ENCODE data around the gene COASY.

COASY gene

DNA sequence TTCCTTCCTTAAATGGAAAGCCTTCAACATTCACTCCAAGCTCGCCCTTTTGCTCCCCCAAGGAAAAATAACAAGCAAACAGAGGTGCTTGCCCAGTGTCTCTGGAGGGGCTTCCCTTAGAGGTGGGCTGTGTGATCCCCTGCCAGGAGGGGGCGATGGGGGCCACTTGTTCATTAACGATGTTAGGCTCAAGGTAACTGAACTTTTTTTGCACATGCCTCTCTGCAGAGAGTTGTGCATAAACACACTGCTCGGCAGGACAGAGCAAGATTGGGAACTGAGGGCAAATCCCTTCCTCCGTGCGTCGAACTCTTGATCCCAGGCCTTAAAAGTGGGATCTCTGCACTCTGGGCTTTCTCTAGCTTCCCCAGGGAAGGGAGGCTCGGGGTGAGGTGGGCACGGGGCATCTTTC, 41.4 kb upstream of the COASY start:
- FAIRE-seq, result no peak
- no peak for DNase-seq (ENCODE audit: insufficient read length)
- TF ChIP-seq POLR2AphosphoS5 (IDR thresholded peaks at IDR 0.05; ENCODE audit: low read depth, low read length) (no peak), TAF1 (IDR thresholded peaks at IDR 0.05; ENCODE audit: borderline replicate concordance, low read depth, low read length) (no peak), POLR2A (IDR thresholded peaks at IDR 0.05; ENCODE audit: low read depth, low read length) (no peak)

DNA sequence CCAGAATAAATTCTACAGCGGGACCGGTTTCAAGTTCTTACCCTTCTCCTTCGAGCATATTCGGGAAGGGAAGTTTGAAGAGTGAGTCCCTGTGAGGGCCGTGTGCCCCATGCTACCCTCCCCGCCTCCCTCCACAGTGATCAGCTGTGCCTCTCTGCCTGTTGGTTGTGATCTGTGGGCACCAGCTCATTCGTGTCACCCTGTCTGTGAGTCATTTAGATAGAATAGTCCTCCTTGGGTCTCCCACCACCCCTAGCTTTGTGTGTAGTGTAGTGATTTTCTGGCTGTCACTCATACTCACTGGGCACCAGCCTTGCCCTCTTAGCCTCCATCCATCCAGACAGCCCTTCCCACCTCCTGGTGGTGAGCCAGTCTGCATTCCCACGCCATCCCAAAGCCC, 40.9 kb upstream of the COASY start:
- TF ChIP-seq TAF1 (IDR thresholded peaks at IDR 0.05; ENCODE audit: borderline replicate concordance, low read depth, low read length) (no peak), POLR2AphosphoS5 (IDR thresholded peaks at IDR 0.05; ENCODE audit: low read depth, low read length) (no peak), POLR2A (IDR thresholded peaks at IDR 0.05; ENCODE audit: low read depth, low read length) (no peak)
- DNase-seq (ENCODE audit: insufficient read length) (no peak), FAIRE-seq (no peak)

DNA sequence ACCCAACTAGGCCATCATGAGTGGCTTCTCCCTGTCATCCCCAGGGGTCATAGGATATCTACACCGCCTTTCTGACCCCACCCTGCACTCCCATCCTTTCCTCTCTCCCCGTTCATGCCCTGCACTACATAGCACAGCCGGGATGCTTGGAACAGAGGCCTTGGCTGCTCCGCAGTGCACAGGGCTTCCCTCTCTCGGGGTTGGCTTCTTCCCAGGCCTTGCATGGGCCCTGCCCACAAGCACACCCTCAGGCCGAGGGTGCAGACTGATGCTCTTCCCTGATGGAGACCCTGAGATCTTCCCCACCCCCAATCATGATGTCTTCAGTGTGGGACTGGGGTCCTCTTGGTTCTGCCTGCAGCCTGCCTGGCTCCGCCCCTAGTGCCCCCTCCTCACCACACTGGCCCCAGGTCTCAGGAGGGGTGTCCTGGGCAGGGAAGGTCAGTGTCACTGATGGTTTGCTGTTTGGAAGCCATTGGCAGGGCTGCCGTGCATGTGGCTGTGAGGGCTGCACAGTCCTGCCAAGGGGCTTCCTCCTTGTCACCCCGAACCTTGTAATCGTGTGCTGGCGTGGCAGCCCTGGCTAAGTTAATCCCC, 40.2 kb upstream of the COASY start:
- no peak for TF ChIP-seq POLR2AphosphoS5 (IDR thresholded peaks at IDR 0.05; ENCODE audit: low read depth, low read length)
- TF ChIP-seq TAF1 (IDR thresholded peaks at IDR 0.05; ENCODE audit: borderline replicate concordance, low read depth, low read length), result no peak
- TF ChIP-seq POLR2A (IDR thresholded peaks at IDR 0.05; ENCODE audit: low read depth, low read length), result no peak
- no peak for FAIRE-seq
- DNase-seq (ENCODE audit: insufficient read length), result no peak

DNA sequence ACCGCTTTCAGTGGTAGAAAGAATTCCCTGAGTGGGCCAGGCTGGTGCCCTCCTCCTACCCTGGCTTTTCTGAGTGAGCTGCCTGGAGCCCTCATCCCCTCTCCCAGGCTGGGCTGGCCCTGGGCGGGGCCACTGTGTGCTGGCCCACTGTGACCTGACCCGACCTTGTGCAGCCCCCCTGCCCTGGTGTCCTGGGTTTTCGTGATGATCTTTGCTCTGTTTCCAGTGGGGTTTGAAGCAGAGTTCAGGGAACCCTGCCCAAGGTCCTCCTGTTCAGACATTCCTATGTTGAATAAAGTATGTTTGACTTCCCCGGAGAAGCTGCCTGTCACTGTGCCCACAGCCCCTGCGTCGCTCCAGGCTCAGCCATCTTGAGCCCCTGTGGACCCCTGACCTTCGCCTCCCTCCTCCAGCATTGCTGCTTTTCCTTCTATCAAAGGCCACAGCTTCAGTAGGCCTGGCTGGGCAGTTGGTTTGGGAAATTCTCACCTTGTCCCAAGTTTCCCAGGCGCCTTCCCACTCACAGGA, 39.6 kb upstream of the COASY start:
- TF ChIP-seq POLR2A (IDR thresholded peaks at IDR 0.05; ENCODE audit: low read depth, low read length) (no peak), TAF1 (IDR thresholded peaks at IDR 0.05; ENCODE audit: borderline replicate concordance, low read depth, low read length) (no peak), POLR2AphosphoS5 (IDR thresholded peaks at IDR 0.05; ENCODE audit: low read depth, low read length) (no peak)
- DNase-seq (ENCODE audit: insufficient read length) (no peak), FAIRE-seq (no peak)

DNA sequence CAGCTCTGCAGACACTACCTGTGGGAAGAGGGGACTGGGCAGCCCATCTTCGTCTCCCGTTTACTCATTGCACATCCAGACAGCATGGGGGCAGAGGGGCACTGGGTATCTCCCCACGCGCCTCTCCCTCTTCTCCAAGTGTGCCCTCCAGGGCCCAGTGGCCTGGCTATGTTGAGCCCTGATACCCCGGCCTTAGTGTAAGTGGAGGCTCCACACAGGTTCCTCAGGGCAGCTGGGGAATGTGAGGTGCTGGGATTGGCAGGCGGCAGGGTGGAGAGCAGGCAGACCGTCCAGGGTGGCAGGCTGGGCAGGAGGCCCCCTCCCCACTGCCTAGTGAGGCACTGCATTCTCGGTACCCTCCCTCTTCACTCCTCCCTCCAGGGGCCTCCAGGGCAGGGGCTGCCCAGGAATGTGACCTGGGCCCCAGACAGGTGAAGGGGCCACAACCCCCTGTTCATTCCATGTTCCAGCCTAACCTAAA, 39.1 kb upstream of the COASY start:
- TF ChIP-seq POLR2AphosphoS5 (IDR thresholded peaks at IDR 0.05; ENCODE audit: low read depth, low read length) (no peak), POLR2A (IDR thresholded peaks at IDR 0.05; ENCODE audit: low read depth, low read length) (no peak), TAF1 (IDR thresholded peaks at IDR 0.05; ENCODE audit: borderline replicate concordance, low read depth, low read length) (no peak)
- FAIRE-seq (no peak), DNase-seq (ENCODE audit: insufficient read length) (no peak)

DNA sequence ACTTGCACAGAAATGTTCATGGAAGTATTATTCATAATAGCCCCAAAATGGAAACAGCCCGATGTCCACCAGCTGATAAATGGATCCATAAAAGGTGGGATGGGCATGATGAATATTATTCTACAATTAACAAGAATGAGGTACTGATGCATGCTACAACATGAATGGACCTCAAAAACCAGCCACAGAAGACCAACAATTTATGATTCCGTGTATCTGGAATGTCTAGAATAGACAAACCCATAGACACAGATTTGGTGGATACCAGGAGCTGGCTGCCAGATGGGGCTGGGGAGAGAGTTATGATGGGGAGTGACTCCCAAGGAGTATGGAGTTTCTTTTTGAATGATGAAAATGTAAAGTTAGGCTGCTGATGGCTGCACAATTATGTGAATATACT, 36.7 kb upstream of the COASY start:
- DNase-seq (ENCODE audit: insufficient read length) (no peak), FAIRE-seq (no peak)
- TF ChIP-seq TAF1 (IDR thresholded peaks at IDR 0.05; ENCODE audit: borderline replicate concordance, low read depth, low read length) (no peak), POLR2A (IDR thresholded peaks at IDR 0.05; ENCODE audit: low read depth, low read length) (no peak), POLR2AphosphoS5 (IDR thresholded peaks at IDR 0.05; ENCODE audit: low read depth, low read length) (no peak)

DNA sequence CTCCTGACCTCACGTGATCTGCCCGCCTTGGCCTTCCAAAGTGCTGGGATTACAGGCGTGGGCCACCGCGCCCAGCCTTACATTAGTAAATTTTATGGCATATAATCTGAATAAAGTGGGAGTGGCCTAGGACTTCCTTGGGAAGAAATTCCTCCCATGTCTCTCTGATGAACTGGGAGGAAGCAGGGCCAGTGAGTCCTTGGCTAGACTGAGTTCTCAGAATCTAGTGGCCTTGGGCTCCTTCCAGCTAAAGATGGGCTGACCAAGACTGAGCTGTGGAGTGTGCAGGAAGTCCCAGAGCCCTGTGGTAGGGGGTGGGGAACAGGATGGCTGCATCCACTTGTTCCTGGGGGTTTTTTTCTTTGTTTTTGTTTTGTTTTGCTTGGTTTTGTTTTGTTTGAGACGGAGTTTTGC, 35.9 kb upstream of the COASY start:
- DNase-seq (ENCODE audit: insufficient read length), result no peak
- TF ChIP-seq POLR2A (IDR thresholded peaks at IDR 0.05; ENCODE audit: low read depth, low read length) (no peak), POLR2AphosphoS5 (IDR thresholded peaks at IDR 0.05; ENCODE audit: low read depth, low read length) (no peak), TAF1 (IDR thresholded peaks at IDR 0.05; ENCODE audit: borderline replicate concordance, low read depth, low read length) (no peak)
- FAIRE-seq, result no peak

DNA sequence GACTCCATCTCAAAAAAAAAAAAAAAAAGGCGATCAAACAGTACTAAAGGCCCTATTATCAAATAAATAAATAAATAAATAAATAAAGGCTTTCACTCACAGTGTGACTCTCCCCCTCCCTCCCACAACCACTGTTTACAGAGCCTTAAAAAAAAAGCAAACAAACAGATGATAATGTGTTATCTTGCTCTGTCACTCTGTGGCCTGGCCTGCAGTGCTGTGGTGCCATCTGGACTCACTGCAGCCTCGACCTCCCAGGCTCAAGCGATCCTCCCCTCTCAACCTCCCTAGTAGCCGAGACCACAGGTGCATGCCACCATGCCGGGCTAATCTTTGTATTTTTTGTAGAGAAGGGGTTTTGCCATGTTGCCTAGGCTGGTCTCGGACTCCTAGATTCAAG, 34.0 kb upstream of the COASY start:
- no peak for DNase-seq (ENCODE audit: insufficient read length)
- TF ChIP-seq TAF1 (IDR thresholded peaks at IDR 0.05; ENCODE audit: borderline replicate concordance, low read depth, low read length) (no peak), POLR2AphosphoS5 (IDR thresholded peaks at IDR 0.05; ENCODE audit: low read depth, low read length) (no peak), POLR2A (IDR thresholded peaks at IDR 0.05; ENCODE audit: low read depth, low read length) (no peak)
- no peak for FAIRE-seq

DNA sequence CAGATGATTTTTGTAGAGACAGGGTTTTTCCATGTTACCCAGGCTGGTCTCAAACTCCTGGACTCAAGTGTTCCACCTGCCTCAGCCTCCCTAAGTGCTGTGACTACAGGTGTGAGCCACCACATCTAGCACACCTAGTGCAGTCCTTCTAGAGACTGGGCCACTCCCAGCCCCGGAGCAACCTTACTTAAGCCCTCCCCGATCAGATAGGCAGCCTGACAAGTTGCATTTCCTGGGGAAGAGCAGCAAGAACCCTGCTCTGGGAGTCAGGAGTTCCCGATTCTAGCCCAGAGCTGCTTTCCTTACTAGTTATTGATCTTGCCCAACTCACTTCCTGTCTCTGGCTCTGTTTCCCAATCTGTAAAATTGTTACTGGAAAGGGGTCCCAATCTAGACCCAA, 32.9 kb upstream of the COASY start:
- no peak for FAIRE-seq
- no peak for TF ChIP-seq POLR2A (IDR thresholded peaks at IDR 0.05; ENCODE audit: low read depth, low read length)
- TF ChIP-seq TAF1 (IDR thresholded peaks at IDR 0.05; ENCODE audit: borderline replicate concordance, low read depth, low read length), result no peak
- no peak for TF ChIP-seq POLR2AphosphoS5 (IDR thresholded peaks at IDR 0.05; ENCODE audit: low read depth, low read length)
- DNase-seq (ENCODE audit: insufficient read length), result no peak

DNA sequence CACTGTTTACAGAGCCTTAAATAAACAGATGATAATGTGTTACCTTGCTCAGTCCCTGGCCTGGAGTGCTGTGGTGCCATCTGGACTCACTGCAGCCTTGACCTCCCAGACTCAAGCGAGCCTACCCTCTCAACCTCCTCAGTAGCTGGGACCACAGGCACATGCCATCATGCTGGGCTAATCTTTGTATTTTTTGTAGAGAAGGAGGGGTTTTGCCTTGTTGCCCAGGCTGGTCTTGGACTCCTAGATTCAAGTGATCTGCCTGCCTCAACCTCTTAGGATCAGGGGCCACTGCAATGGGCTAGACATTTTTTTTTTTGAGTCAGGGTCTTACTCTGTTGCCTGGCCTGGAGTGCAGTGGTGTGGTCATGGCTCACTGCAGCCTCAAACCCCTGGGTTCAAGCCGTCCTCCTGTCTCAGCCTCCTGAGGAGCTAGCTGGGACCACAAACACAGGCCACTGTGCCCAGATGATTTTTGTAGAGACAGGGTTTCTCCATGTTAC, 30.9 kb upstream of the COASY start:
- FAIRE-seq (no peak), DNase-seq (ENCODE audit: insufficient read length) (no peak)
- TF ChIP-seq POLR2A (IDR thresholded peaks at IDR 0.05; ENCODE audit: low read depth, low read length) (no peak), TAF1 (IDR thresholded peaks at IDR 0.05; ENCODE audit: borderline replicate concordance, low read depth, low read length) (no peak), POLR2AphosphoS5 (IDR thresholded peaks at IDR 0.05; ENCODE audit: low read depth, low read length) (no peak)

DNA sequence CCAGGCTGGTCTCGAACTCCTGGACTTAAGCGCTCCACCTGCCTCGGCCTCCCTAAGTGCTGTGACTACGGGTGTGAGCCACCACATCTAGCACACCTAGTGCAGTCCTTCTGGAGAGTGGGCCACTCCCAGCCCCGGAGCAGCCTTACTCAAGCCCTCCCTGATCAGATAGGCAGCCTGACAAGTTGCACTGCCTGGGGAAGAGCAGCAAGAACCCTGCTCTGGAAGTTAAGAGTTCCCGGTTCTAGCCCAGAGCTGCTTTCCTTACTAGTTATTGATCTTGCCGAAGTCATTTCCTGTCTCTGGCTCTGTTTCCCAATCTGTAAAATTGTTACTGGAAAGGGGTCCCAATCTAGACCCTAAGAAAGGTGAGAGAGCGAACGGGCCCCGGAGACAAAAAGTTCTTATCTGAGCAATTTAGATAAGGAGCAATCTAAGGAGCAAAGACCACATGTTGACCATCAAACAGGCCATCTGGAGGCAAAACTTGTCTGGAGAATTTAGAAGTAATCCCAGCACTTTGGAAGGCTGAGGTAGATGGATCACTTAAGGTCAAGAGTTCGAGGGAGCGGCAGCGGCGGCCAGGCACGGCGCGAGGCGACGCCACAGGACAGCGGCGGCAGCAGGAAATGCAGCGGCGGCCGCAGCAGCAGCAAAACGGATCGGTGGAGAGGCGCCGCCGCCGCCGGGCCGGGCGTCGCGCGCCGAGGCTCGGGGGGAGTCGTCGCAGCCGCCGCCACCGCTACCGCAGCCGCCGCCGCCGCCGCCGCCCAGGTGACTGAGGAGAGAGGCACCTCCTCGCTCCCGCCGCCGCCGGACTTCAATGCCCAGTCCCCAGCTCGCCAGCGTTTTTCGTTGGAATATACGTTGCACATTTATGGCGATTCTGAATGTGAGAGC, 30.2 kb upstream of the COASY start:
- DNase-seq (ENCODE audit: insufficient read length) (no peak), FAIRE-seq (peak; percentile 42)
- TF ChIP-seq POLR2A (IDR thresholded peaks at IDR 0.05; ENCODE audit: low read depth, low read length), result no peak
- no peak for TF ChIP-seq TAF1 (IDR thresholded peaks at IDR 0.05; ENCODE audit: borderline replicate concordance, low read depth, low read length)
- no peak for TF ChIP-seq POLR2AphosphoS5 (IDR thresholded peaks at IDR 0.05; ENCODE audit: low read depth, low read length)

Data from GM12892 (cell line).